Adrenal gland (tissue), 5 donors: Measurements from ENCODE around the gene CHTOP.

ENCODE experiments used
- POLR2A ChIP-seq, 2 donors: fragments of 450-650 bp; IDR thresholded peaks; one replicate each; pipeline ENCODE4 v1.6.1; 2017; ENCODE audit warnings: antibody characterized with exemption in 2 of 2, mild to moderate bottlenecking in 2 of 2, moderate library complexity in 1 of 2
- TF ChIP-seq, protein P1 (sequence below), 6 experiments: fragments of 450-650 bp in 4 of 6; fragments of 200-600 bp in 2 of 6; sonication (generic) in 1 of 6; IDR thresholded peaks; 1 replicate in 5 of 6; 2 replicates in 1 of 6; pipeline versions ENCODE4 v1.5.1 to v1.8.0; 2016 to 2021; ENCODE audit warnings: antibody characterized with exemption in 6 of 6, mild to moderate bottlenecking in 2 of 6, moderate library complexity in 1 of 6
- donor health status: DM: no; HTN: no; CAD: no.

GRCh38 chr1:153609585-153609907 is 24.3 kb upstream of the CHTOP start:
- TF ChIP-seq, protein P1, sequence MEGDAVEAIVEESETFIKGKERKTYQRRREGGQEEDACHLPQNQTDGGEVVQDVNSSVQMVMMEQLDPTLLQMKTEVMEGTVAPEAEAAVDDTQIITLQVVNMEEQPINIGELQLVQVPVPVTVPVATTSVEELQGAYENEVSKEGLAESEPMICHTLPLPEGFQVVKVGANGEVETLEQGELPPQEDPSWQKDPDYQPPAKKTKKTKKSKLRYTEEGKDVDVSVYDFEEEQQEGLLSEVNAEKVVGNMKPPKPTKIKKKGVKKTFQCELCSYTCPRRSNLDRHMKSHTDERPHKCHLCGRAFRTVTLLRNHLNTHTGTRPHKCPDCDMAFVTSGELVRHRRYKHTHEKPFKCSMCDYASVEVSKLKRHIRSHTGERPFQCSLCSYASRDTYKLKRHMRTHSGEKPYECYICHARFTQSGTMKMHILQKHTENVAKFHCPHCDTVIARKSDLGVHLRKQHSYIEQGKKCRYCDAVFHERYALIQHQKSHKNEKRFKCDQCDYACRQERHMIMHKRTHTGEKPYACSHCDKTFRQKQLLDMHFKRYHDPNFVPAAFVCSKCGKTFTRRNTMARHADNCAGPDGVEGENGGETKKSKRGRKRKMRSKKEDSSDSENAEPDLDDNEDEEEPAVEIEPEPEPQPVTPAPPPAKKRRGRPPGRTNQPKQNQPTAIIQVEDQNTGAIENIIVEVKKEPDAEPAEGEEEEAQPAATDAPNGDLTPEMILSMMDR (IDR thresholded peaks at IDR 0.05) = no peak
- TF ChIP-seq POLR2A (IDR thresholded peaks at IDR 0.05) = no peak
